ENCODE results near the gene CBL. TPM values are rescaled to one million over a fixed set of nuclear protein-coding genes. Genes with fewer than 3 reads are reported as not detected.

CBL gene
- total and polyA plus RNA-seq, 12 donors, result 2.7 to 15.6 (median 8.2) TPM

GRCh38 chr11:119207415-119207960 lies 1.3 kb downstream of the CBL start:
- Histone ChIP-seq H3K27ac (peak overlapping the region in 8 of 10 donors; percentile 92 to 98 (median 98)), H3K9me3 (no peaks in the 10 kb centered on the region), H3K27me3 (no peaks in the 10 kb centered on the region), H3K36me3 (no peaks in the 10 kb centered on the region), H3K4me3 (peak overlapping the region in 9 of 10 donors; percentile 85 to 100 (median 95)), H3K4me1 (peaks cover 0 to 58% (median 23%) of the 10 kb centered on the region in 9 donors)
- ATAC-seq (no peak), DNase-seq (no peak)
- WGBS, 2 donors, result 30 to 31% methylated on average over 11 of the region's 11 CpGs
- intact Hi-C loops (cut with DNase I), result loop anchor here (2.0 to 10.0 kb wide), 11 partner anchors 40 to 127 kb away; partner anchors contain the start of genes MCAM (in 1 of the 10), NLRX1 (in 1 of the 10) and RNF26 (in 1 of the 10)
- TF ChIP-seq CTCF (IDR thresholded peaks at IDR 0.05), result no peak

- 90 to 92% methylated on average over 7 of the region's 7 CpGs for WGBS, 2 donors
- intact Hi-C loops (cut with DNase I), result loop anchor here (5.0 to 10.0 kb wide), 10 partner anchors 42 to 126 kb away; partner anchors contain the start of genes MCAM (in 1 of the 10), NLRX1 (in 1 of the 10) and RNF26 (in 1 of the 10)
- ATAC-seq, result no peak
- H3K4me3 ChIP-seq, result no peak overlapping the region
- TF ChIP-seq CTCF (IDR thresholded peaks at IDR 0.05), result no peak
- H3K9me3 ChIP-seq, result no peaks in the 10 kb centered on the region
- no peak for DNase-seq
- H3K4me1 ChIP-seq, result peaks cover 0 to 71% (median 32%) of the 10 kb centered on the region in 9 donors
- H3K27me3 ChIP-seq, result no peaks in the 10 kb centered on the region
- no peaks in the 10 kb centered on the region for H3K36me3 ChIP-seq
- H3K27ac ChIP-seq, result no peak overlapping the region
These were observed 3.0 kb downstream of the CBL start for GRCh38 chr11:119209186-119209585.

- no peak for TF ChIP-seq CTCF (IDR thresholded peaks at IDR 0.05)
- no peak for ATAC-seq
- Histone ChIP-seq H3K4me1 (peaks cover 0 to 63% (median 31%) of the 10 kb centered on the region in 9 donors), H3K4me3 (no peak overlapping the region), H3K27ac (no peak overlapping the region), H3K27me3 (no peaks in the 10 kb centered on the region), H3K9me3 (no peaks in the 10 kb centered on the region), H3K36me3 (no peaks in the 10 kb centered on the region)
- intact Hi-C loops (cut with DNase I), result loop anchor here in 1 of 10 donors (10.0 kb wide), 1 partner anchor 65 kb away; no protein-coding TSS in a partner anchor
- DNase-seq, result no peak
- 81 to 82% methylated on average over 3 of the region's 3 CpGs for WGBS, 2 donors
These were observed 3.9 kb downstream of the CBL start for GRCh38 chr11:119210050-119210449.

GRCh38 chr11:119218141-119218878 lies 12.2 kb downstream of the CBL start:
- Histone ChIP-seq H3K9me3 (no peaks in the 10 kb centered on the region), H3K27me3 (no peaks in the 10 kb centered on the region), H3K4me3 (no peak overlapping the region), H3K4me1 (peaks cover 0 to 26% (median 12%) of the 10 kb centered on the region in 9 donors), H3K36me3 (no peaks in the 10 kb centered on the region), H3K27ac (no peak overlapping the region)
- peak in 1 of 8 donors; percentile 35 for ATAC-seq
- intact Hi-C loops (cut with DNase I), result loop anchor here in 2 of 10 donors (5.0 to 10.0 kb wide), 2 partner anchors 44 to 56 kb away; no protein-coding TSS in a partner anchor
- TF ChIP-seq CTCF (IDR thresholded peaks at IDR 0.05), result no peak
- WGBS, 2 donors, result 90% methylated on average over 8 of the region's 8 CpGs
- no peak for DNase-seq
